GM12872 (cell line): ENCODE measurements around the gene PMM1.

Source experiments
- CTCF ChIP-seq: IDR thresholded peaks from 3 replicates; pipeline ENCODE4 v1.5.1; 2011; ENCODE audit warnings: low read depth, mild to moderate bottlenecking, low read length, moderate library complexity; ENCODE audit not compliant: insufficient read depth

PMM1 gene

GRCh38 chr22:41574847-41575381, 14.7 kb downstream of the PMM1 start:
- TF ChIP-seq CTCF, result no peak

GRCh38 chr22:41573677-41574076, 16.0 kb downstream of the PMM1 start:
- TF ChIP-seq CTCF, result no peak

- no peak for TF ChIP-seq CTCF
These were observed 17.9 kb downstream of the PMM1 start for GRCh38 chr22:41571786-41572185.

GRCh38 chr22:41570221-41570620, 19.4 kb downstream of the PMM1 start:
- TF ChIP-seq CTCF, result no peak

GRCh38 chr22:41568811-41569210, 20.8 kb downstream of the PMM1 start:
- TF ChIP-seq CTCF, result no peak

GRCh38 chr22:41567512-41567768, 22.2 kb downstream of the PMM1 start:
- TF ChIP-seq CTCF, result no peak

- TF ChIP-seq CTCF, result no peak
These were observed 24.1 kb downstream of the PMM1 start for GRCh38 chr22:41565403-41566054.
